SU-DHL-6 (cell line): ENCODE results near the gene GPC3.

ENCODE experiments used
- CTCF ChIP-seq: fragments of 200-600 bp; sonication (generic); IDR thresholded peaks from one replicate; pipeline ENCODE4 v1.5.1; 2017; ENCODE audit warnings: antibody characterized with exemption, mild to moderate bottlenecking, low read length, moderate library complexity; ENCODE audit not compliant: insufficient read depth, poor library complexity, severe bottlenecking
- EZH2phosphoT487 ChIP-seq: fragments of 200-600 bp; sonication (generic), shearing (Covaris generic); conservative IDR thresholded peaks from 2 replicates; pipeline ENCODE4 v1.6.1; 2018; ENCODE audit warnings: mild to moderate bottlenecking, antibody characterized with exemption, low read length, moderate library complexity, mixed read lengths

- TF ChIP-seq EZH2phosphoT487, result no peak
- no peak for TF ChIP-seq CTCF
Measured at GRCh38 chrX:133608406-133608805, 377.0 kb downstream of the GPC3 start.
